Central memory CD8-positive, alpha-beta T cell (primary cell): Measurements from ENCODE around the gene SERPINC1.
"Not testable (repeated sequence)": the region's sequence is repeated elsewhere in the genome, so short reads cannot be mapped to it uniquely, and the experiment has no call there.

Source experiments
- ATAC-seq: fragments of 150-1000 bp; cut with Tn5 transposase; replicated peaks from 2 replicates; pipeline ENCODE4 v1.10.0; 2022; ENCODE audit warnings: mild to moderate bottlenecking, moderate FRiP score, moderate number of reproducible peaks; ENCODE audit not compliant: poor library complexity, severe bottlenecking; ENCODE audit errors: extremely low read depth
- DNase-seq, 2 donors: peaks; one replicate each; pipeline ENCODE4 v3.0.0; 2021; ENCODE audit warnings: low spot score in 2 of 2
- H3K27ac Mint-ChIP-seq: one replicate; pipeline ENCODE4 v1.8.0; 2022; ENCODE audit warnings: low read depth, mild to moderate bottlenecking, moderate library complexity, mixed read lengths
- H3K27me3 Mint-ChIP-seq: one replicate; pipeline ENCODE4 v1.8.0; 2022; ENCODE audit warnings: mixed read lengths
- H3K36me3 Mint-ChIP-seq: one replicate; pipeline ENCODE4 v1.8.0; 2022; ENCODE audit warnings: mild to moderate bottlenecking, moderate library complexity, mixed read lengths; ENCODE audit not compliant: insufficient read depth
- H3K4me1 Mint-ChIP-seq: one replicate; pipeline ENCODE4 v1.8.0; 2022; ENCODE audit warnings: mixed read lengths
- H3K4me3 Mint-ChIP-seq: one replicate; pipeline ENCODE4 v1.8.0; 2022; ENCODE audit warnings: mild to moderate bottlenecking, moderate library complexity, mixed read lengths
- H3K9me3 Mint-ChIP-seq: one replicate; pipeline ENCODE4 v1.8.0; 2022; ENCODE audit warnings: mixed read lengths

The SERPINC1 gene

DNA sequence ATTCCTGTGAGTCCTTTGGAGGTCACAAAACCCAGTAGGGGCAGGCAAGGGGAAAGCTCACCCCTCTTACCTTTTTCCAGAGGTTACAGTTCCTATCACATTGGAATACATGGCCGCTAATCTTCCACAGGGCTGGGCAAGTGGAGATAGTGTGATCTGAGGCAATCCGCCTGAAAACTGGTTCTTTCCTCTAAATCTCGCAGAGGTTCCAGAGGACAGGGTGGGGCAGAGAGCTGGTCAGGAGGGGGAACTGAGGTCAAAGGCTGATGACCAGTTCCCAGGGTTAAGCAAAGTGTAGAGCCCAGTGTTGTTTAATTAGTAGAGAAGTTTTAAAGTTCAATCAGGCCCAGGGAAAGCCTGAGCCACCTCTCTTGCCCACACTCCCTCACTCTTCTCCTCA is at the start of gene SERPINC1:
Gene SERPINC1, minus strand, starts transcription at position 179 of the 400 bp plus-strand sequence. Its CDS starts 68 bp downstream, at position 111.
- H3K27ac Mint-ChIP-seq: no peak within 1 kb of the TSS
- no peaks in the 10 kb centered on the region for H3K9me3 Mint-ChIP-seq
- H3K36me3 Mint-ChIP-seq: peaks cover 3% of the 10 kb centered on the region
- peaks cover 8% of the 10 kb centered on the region for H3K4me1 Mint-ChIP-seq
- no peak for ATAC-seq
- no peak within 1 kb of the TSS for H3K4me3 Mint-ChIP-seq
- no peak for DNase-seq
- H3K27me3 Mint-ChIP-seq: no peaks in the 10 kb centered on the region

DNA sequence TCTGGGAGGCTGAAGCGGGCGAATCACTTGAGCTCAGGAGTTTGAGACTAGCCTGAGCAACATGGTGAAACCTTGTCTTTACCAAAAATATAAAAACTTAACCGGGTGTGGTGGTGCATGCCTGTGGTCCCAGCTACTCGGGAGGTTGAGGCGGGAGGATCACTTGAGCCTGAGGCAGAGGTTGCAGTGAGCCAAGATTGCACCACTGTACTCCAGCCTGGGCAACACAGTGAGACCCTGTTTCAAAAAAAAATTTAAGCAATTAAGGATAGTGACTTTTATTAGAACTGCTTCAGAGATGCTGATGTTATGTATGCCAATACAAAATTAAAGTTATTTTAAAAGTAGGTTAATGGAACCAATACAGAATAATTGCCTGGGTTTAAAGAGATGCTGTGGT is 48.8 kb upstream of the SERPINC1 start:
- not testable (repeated sequence) for H3K27me3 Mint-ChIP-seq, H3K4me3 Mint-ChIP-seq, H3K9me3 Mint-ChIP-seq, ATAC-seq, H3K27ac Mint-ChIP-seq, DNase-seq, H3K4me1 Mint-ChIP-seq
- peaks cover 72% of the 10 kb centered on the region for H3K36me3 Mint-ChIP-seq

GRCh38 chr1:173963477-173963876 is 46.4 kb upstream of the SERPINC1 start:
- H3K4me1 Mint-ChIP-seq: no peaks in the 10 kb centered on the region
- no peaks in the 10 kb centered on the region for H3K27me3 Mint-ChIP-seq
- ATAC-seq (no peak), DNase-seq (no peak)
- peak overlapping the region; percentile 33 for H3K27ac Mint-ChIP-seq
- peaks cover 76% of the 10 kb centered on the region for H3K36me3 Mint-ChIP-seq
- H3K4me3 Mint-ChIP-seq: no peak overlapping the region
- no peaks in the 10 kb centered on the region for H3K9me3 Mint-ChIP-seq

DNA sequence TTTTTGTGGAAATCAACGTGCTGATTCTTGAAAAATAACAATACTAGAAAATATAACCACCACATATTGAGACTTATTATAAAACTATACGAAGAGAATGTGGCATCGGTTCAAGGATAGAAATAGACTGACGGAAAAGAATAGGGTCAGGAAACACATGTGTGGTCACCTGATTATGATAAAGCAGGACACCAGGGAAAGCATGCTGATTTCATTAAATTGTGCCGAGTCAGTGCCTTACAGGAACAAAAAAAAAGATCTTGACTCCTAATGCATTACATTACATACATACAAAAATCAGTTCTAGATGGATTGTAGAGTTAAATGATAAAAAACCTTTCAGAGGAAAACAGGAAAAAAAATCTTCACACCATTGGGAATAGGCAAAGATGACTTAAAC is 43.5 kb upstream of the SERPINC1 start:
- Mint-ChIP-seq H3K4me3 (no peak overlapping the region), H3K36me3 (peaks cover 65% of the 10 kb centered on the region)
- no peak for DNase-seq

DNA sequence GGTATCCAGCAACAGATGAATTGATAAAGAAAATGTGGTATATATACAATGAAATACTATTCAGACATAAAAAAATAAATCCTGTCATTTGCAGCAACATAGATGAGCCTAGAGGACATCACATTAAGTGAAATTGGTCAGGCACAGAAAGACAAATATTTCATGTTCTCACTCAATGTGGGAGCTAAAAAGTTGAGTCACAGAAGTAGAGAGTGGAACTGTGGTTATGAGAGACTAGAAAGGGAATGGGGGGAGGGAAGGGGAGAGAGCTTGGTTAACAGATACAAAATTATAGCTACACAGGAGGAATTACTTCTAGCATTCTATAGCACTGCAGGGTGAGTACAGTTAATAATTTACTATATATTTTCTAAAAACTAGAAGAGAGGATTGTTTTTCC is 37.1 kb upstream of the SERPINC1 start:
- Mint-ChIP-seq H3K4me3 (no peak overlapping the region), H3K4me1 (no peaks in the 10 kb centered on the region), H3K27me3 (no peaks in the 10 kb centered on the region), H3K9me3 (no peaks in the 10 kb centered on the region), H3K27ac (no peak overlapping the region), H3K36me3 (peaks cover 66% of the 10 kb centered on the region)
- ATAC-seq (no peak), DNase-seq (no peak)

More for the DNA sequence above, 43.5 kb upstream of the SERPINC1 start:
- ATAC-seq: no peak
- Mint-ChIP-seq H3K9me3 (no peaks in the 10 kb centered on the region), H3K27ac (no peak overlapping the region), H3K4me1 (no peaks in the 10 kb centered on the region), H3K27me3 (no peaks in the 10 kb centered on the region)

- no peak overlapping the region for H3K27ac Mint-ChIP-seq
- no peak overlapping the region for H3K4me3 Mint-ChIP-seq
- DNase-seq: no peak
- no peaks in the 10 kb centered on the region for H3K4me1 Mint-ChIP-seq
- H3K36me3 Mint-ChIP-seq: peaks cover 72% of the 10 kb centered on the region
- no peak for ATAC-seq
- H3K27me3 Mint-ChIP-seq: no peaks in the 10 kb centered on the region
- no peaks in the 10 kb centered on the region for H3K9me3 Mint-ChIP-seq
Measured at GRCh38 chr1:173948594-173948993, 31.5 kb upstream of the SERPINC1 start.

DNA sequence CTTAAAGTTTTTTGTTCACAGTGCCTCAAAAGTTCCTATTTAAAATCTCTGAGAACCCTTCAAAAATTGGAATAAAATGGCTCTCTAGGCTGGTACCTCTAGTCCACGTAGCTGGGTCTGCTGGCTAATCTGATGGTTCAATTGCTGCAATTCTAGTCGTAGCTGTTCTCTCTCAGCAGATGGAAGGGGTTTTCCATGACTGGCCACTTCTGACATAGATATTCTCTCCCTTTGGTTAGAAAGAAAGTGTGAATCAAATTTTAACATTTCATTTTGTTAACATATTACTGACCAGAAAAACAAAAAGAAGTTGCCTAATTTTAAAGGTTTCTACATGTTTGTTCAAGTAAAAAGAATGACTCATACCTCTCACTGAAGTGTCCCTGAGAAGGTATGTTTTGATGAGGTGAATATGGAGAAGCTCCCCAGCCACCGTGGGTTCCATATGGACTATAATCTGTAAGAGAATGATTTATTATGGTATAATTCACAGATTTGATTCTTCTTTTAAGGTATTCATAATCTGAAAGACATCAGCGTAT is 29.3 kb upstream of the SERPINC1 start:
- no peaks in the 10 kb centered on the region for H3K4me1 Mint-ChIP-seq

GRCh38 chr1:173937062-173937461 is 19.9 kb upstream of the SERPINC1 start:
- no peak for DNase-seq
- Mint-ChIP-seq H3K27me3 (no peaks in the 10 kb centered on the region), H3K4me1 (no peaks in the 10 kb centered on the region), H3K9me3 (no peaks in the 10 kb centered on the region), H3K36me3 (peaks cover 58% of the 10 kb centered on the region), H3K27ac (no peak overlapping the region), H3K4me3 (no peak overlapping the region)
- ATAC-seq: no peak

More for the DNA sequence above, 29.3 kb upstream of the SERPINC1 start:
- H3K27ac Mint-ChIP-seq: no peak overlapping the region
- no peak for ATAC-seq
- no peaks in the 10 kb centered on the region for H3K9me3 Mint-ChIP-seq
- DNase-seq: no peak
- no peak overlapping the region for H3K4me3 Mint-ChIP-seq
- H3K36me3 Mint-ChIP-seq: peaks cover 80% of the 10 kb centered on the region
- H3K27me3 Mint-ChIP-seq: no peaks in the 10 kb centered on the region

DNA sequence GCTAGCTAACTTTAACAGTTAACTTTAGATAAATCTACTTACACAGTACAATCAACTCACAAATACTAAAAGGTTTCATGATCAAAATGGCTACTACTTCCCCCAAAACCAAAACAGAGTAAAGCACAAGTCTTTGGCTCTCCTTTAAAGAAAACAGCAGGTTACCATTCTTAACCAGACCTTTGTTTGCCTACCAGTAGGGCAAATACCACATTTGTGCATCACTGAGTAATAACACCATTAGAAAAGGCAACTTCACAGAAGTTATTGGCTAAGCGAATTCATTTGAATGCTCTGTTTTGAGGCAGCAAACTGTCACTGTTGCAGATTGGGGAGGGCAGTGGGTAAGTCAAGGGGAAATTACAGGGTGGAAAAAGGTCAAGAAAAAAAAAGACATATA is 17.3 kb upstream of the SERPINC1 start:
- H3K4me3 Mint-ChIP-seq: no peak overlapping the region

DNA sequence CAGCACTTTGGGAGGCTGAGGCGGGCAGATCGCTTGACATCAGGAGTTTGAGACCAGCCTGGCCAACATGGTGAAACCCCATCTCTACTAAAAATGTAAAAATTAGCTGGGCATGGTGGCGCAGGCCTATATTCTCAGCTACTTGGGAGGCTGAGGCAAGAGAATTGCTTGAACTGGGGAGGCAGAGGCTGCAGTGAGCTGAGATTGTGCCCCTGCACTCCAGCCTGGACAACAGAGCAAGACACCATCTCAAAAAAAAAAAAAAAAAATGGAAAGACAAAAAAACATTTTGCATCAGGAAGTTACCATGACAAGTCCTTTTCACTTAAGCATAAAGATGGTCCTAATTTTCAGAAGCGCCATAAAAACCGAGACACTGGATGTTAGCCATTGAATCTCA is 13.4 kb upstream of the SERPINC1 start:
- not testable (repeated sequence) for H3K9me3 Mint-ChIP-seq, H3K27me3 Mint-ChIP-seq, ATAC-seq

More for the DNA sequence above, 17.3 kb upstream of the SERPINC1 start:
- peak overlapping the region; percentile 17 for H3K27ac Mint-ChIP-seq
- ATAC-seq: no peak
- H3K27me3 Mint-ChIP-seq: no peaks in the 10 kb centered on the region
- DNase-seq: no peak
- H3K9me3 Mint-ChIP-seq: no peaks in the 10 kb centered on the region
- H3K4me1 Mint-ChIP-seq: no peaks in the 10 kb centered on the region
- H3K36me3 Mint-ChIP-seq: peaks cover 37% of the 10 kb centered on the region

GRCh38 chr1:173925306-173926242 is 8.4 kb upstream of the SERPINC1 start:
- Mint-ChIP-seq H3K27me3 (no peaks in the 10 kb centered on the region), H3K4me3 (no peak overlapping the region), H3K27ac (no peak overlapping the region), H3K4me1 (peaks cover 5% of the 10 kb centered on the region), H3K9me3 (no peaks in the 10 kb centered on the region), H3K36me3 (peaks cover 6% of the 10 kb centered on the region)
- no peak for ATAC-seq
- DNase-seq: no peak

More for the DNA sequence above, 13.4 kb upstream of the SERPINC1 start:
- H3K36me3 Mint-ChIP-seq: peaks cover 14% of the 10 kb centered on the region
- H3K4me3 Mint-ChIP-seq, H3K4me1 Mint-ChIP-seq, DNase-seq, H3K27ac Mint-ChIP-seq: not testable (repeated sequence)

DNA sequence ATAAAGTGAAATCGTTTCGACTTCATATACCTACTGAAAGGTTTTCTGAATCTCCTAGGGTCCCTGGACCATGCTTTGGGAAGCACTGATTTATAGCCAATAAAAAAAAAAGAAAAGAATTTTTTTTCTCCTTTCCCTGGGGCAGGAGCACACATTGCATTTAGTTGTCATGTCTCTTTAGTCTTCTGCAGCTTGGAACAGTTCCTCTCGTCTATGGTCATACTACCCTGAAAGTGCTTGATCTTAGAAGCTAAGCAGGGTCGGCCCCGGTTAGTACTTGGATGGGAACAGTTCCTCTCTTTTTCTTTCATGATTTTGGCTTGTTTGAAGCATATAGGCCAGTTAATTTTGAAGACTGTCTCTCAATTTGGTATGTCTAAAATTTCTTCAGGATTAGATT is 3.7 kb upstream of the SERPINC1 start:
- H3K4me1 Mint-ChIP-seq: peaks cover 6% of the 10 kb centered on the region
- H3K27ac Mint-ChIP-seq: no peak overlapping the region
- no peaks in the 10 kb centered on the region for H3K9me3 Mint-ChIP-seq
- H3K27me3 Mint-ChIP-seq: no peaks in the 10 kb centered on the region
- no peak for ATAC-seq
- DNase-seq: no peak
- no peak overlapping the region for H3K4me3 Mint-ChIP-seq
- H3K36me3 Mint-ChIP-seq: peaks cover 3% of the 10 kb centered on the region
